GM11168 (cell line): ENCODE results near the gene ECEL1.
"Not testable (repeated sequence)": the region's sequence is repeated elsewhere in the genome, so short reads cannot be mapped to it uniquely, and the experiment has no call there.

ENCODE experiments used
- in situ Hi-C: fragments of 300-500 bp; cut with MboI; formaldehyde crosslinking; loops from one replicate; pipeline ENCODE4 v1.12.0; 2022; ENCODE audit warnings: low sequenced_read_pairs; ENCODE audit not compliant: unreplicated experiment

ECEL1 gene

GRCh38 chr2:232444409-232445148 is 43.1 kb downstream of the ECEL1 start:
- in situ Hi-C loops, result no loop called here

- in situ Hi-C loops, result not testable (repeated sequence)
Measured at GRCh38 chr2:232443669-232444408, 43.8 kb downstream of the ECEL1 start.

GRCh38 chr2:232443047-232443446 is 44.6 kb downstream of the ECEL1 start:
- in situ Hi-C loops, result not testable (repeated sequence)

- in situ Hi-C loops, result not testable (repeated sequence)
Measured at GRCh38 chr2:232442431-232442830, 45.2 kb downstream of the ECEL1 start.

GRCh38 chr2:232441922-232442321 is 45.7 kb downstream of the ECEL1 start:
- in situ Hi-C loops, result not testable (repeated sequence)

- in situ Hi-C loops, result no loop called here
Measured at GRCh38 chr2:232441147-232441651, 46.4 kb downstream of the ECEL1 start.

GRCh38 chr2:232440220-232441018 is 47.2 kb downstream of the ECEL1 start:
- in situ Hi-C loops, result not testable (repeated sequence)

- in situ Hi-C loops, result no loop called here
Measured at GRCh38 chr2:232439758-232440135, 47.9 kb downstream of the ECEL1 start.

- in situ Hi-C loops, result no loop called here
Measured at GRCh38 chr2:232438951-232439757, 48.5 kb downstream of the ECEL1 start.

- in situ Hi-C loops, result no loop called here
Measured at GRCh38 chr2:232438091-232438490, 49.5 kb downstream of the ECEL1 start.

GRCh38 chr2:232437195-232437571 is 50.5 kb downstream of the ECEL1 start:
- in situ Hi-C loops, result no loop called here

GRCh38 chr2:232436381-232437194 is 51.0 kb downstream of the ECEL1 start:
- in situ Hi-C loops, result no loop called here

GRCh38 chr2:232435805-232436204 is 51.8 kb downstream of the ECEL1 start:
- in situ Hi-C loops, result no loop called here

GRCh38 chr2:232435375-232435648 is 52.3 kb downstream of the ECEL1 start:
- in situ Hi-C loops, result no loop called here

- in situ Hi-C loops, result loop anchor here (5.0 kb wide), 1 partner anchor 112 kb away; no protein-coding TSS in a partner anchor
Measured at GRCh38 chr2:232434563-232435374, 52.9 kb downstream of the ECEL1 start.

GRCh38 chr2:232434091-232434490 is 53.5 kb downstream of the ECEL1 start:
- in situ Hi-C loops, result loop anchor here (5.0 kb wide), 1 partner anchor 112 kb away; no protein-coding TSS in a partner anchor

GRCh38 chr2:232433622-232434021 is 54.0 kb downstream of the ECEL1 start:
- in situ Hi-C loops, result loop anchor here (5.0 kb wide), 1 partner anchor 111 kb away; no protein-coding TSS in a partner anchor

GRCh38 chr2:232432598-232433184 is 54.9 kb downstream of the ECEL1 start:
- in situ Hi-C loops, result loop anchor here (5.0 kb wide), 1 partner anchor 110 kb away; no protein-coding TSS in a partner anchor
